Osteocyte (in vitro differentiated cells): ENCODE data around the gene NOC4L. TPM values are rescaled to one million over a fixed set of nuclear protein-coding genes. Genes with fewer than 3 reads are reported as not detected.

ENCODE experiments used
- DNase-seq: peaks from one replicate; pipeline ENCODE4 v3.0.0; 2021; ENCODE audit warnings: mixed read lengths; ENCODE audit not compliant: unreplicated experiment; ENCODE audit errors: extremely low spot score
- H3K27ac Mint-ChIP-seq: one replicate; pipeline ENCODE4 v1.8.0; 2021; ENCODE audit warnings: mild to moderate bottlenecking, mixed read lengths; ENCODE audit not compliant: unreplicated experiment
- H3K27me3 Mint-ChIP-seq: one replicate; pipeline ENCODE4 v1.8.0; 2021; ENCODE audit warnings: mixed read lengths; ENCODE audit not compliant: unreplicated experiment
- H3K36me3 Mint-ChIP-seq: one replicate; pipeline ENCODE4 v1.8.0; 2021; ENCODE audit warnings: mixed read lengths; ENCODE audit not compliant: unreplicated experiment
- H3K4me1 Mint-ChIP-seq: one replicate; pipeline ENCODE4 v1.8.0; 2021; ENCODE audit warnings: mixed read lengths; ENCODE audit not compliant: unreplicated experiment
- H3K4me3 Mint-ChIP-seq: one replicate; pipeline ENCODE4 v1.8.0; 2021; ENCODE audit warnings: mild to moderate bottlenecking, moderate library complexity, mixed read lengths; ENCODE audit not compliant: unreplicated experiment
- H3K9me3 Mint-ChIP-seq: one replicate; pipeline ENCODE4 v1.8.0; 2021; ENCODE audit warnings: mixed read lengths; ENCODE audit not compliant: unreplicated experiment
- CTCF ChIP-seq: fragments of 200-600 bp; sonication (generic); IDR thresholded peaks from 2 replicates; pipeline ENCODE4 v1.5.0; 2021; ENCODE audit warnings: antibody characterized with exemption, mild to moderate bottlenecking, moderate library complexity
- total RNA-seq: library from RNA; stranded (reverse); gene quantifications from 2 replicates; pipeline ENCODE4 v1.2.1, GENCODE V29; 2021

Gene NOC4L
- total RNA-seq, 1 donor from 2014 or later, result 21.4 TPM

DNA sequence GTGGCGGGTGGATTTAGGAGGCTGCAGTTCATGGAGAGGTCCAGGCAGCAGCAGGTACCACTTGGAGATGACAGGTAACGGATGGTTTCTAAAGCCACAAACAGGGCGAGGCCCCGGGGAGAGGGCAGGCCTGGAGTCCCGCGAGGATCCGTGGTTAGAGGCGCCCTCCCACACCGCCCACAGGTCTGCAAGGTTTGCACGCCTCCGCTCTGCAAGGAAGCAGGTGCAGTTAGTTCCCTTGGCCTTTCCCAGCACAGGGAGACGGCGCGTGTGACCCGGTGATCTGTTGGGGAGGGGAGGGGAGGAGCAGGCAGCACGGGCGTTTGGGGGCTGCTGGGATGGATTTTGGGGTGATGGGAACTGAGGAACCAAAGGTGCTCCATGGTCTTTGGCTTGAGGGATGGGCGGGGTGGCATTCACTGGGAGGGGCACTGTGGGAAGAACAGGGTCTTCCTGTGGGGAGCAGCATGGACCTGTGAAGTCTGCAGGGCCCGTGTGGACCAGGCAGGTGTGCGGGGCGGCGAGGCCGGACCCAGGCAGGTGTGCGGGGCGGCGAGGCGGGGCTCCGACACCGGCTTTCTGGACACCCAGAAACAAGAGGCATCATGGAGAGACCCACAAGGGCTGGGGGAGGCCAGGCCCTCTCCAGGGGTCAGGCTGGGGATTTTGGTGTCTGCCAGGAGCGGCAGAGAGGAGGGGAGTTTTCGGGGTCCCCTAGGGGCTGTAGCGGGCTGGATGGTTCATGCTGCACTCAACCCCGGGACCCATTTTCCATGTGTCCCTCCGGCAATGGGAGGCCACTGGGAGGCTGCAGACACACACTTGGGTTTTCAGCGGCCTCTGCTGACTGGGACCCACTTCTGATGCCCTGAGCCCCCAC, 29.1 kb downstream of the NOC4L start:
- H3K4me3 Mint-ChIP-seq, result no peak overlapping the region
- no peaks in the 10 kb centered on the region for H3K9me3 Mint-ChIP-seq
- H3K27me3 Mint-ChIP-seq, result peaks cover 22% of the 10 kb centered on the region
- no peaks in the 10 kb centered on the region for H3K4me1 Mint-ChIP-seq
- H3K27ac Mint-ChIP-seq, result no peak overlapping the region
- H3K36me3 Mint-ChIP-seq, result no peaks in the 10 kb centered on the region
- no peak for DNase-seq
- no peak for TF ChIP-seq CTCF

- Mint-ChIP-seq H3K4me1 (no peaks in the 10 kb centered on the region), H3K27ac (no peak overlapping the region), H3K4me3 (no peak overlapping the region), H3K27me3 (peaks cover 29% of the 10 kb centered on the region), H3K9me3 (no peaks in the 10 kb centered on the region), H3K36me3 (no peaks in the 10 kb centered on the region)
- DNase-seq, result no peak
- TF ChIP-seq CTCF, result no peak
Observed at GRCh38 chr12:132174015-132174838, 30.0 kb downstream of the NOC4L start.

DNA sequence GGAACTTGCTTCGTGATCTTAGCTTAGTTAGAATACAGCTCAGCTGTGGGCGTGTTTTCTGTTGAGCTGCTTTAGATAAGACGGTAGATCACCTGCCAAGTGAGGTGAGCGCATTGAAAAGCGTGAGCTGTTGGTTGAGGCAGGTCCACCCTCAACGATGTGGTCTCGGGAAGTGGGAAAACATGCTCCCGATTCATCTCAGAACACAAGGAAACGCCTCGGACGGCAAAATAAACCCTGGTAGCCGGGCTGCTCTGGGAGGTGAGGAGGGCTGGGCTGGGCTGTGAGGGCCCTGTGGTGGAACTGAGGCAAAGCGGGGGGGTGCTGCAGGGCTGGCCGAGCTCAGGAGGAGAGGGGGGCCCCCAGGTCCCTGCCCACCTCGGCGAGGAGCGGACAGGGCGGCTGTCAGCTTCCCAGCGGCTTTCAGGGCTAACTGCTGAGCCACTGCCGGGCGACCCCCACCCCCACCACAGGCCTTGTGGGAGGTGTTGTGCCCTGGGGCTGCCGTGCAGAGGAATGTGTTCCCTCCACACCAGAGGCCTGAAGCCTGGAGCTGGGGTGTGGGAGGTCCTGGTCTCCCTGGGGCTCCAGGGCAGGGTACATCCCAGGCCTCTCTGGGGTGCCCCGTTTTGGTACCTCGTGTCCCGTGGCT, 30.7 kb downstream of the NOC4L start:
- no peak for DNase-seq
- no peaks in the 10 kb centered on the region for H3K36me3 Mint-ChIP-seq
- H3K4me1 Mint-ChIP-seq, result no peaks in the 10 kb centered on the region
- no peak for TF ChIP-seq CTCF
- H3K4me3 Mint-ChIP-seq, result no peak overlapping the region
- H3K9me3 Mint-ChIP-seq, result no peaks in the 10 kb centered on the region
- H3K27me3 Mint-ChIP-seq, result peaks cover 35% of the 10 kb centered on the region
- no peak overlapping the region for H3K27ac Mint-ChIP-seq

GRCh38 chr12:132175496-132176384, 31.5 kb downstream of the NOC4L start:
- no peak overlapping the region for H3K4me3 Mint-ChIP-seq
- no peaks in the 10 kb centered on the region for H3K9me3 Mint-ChIP-seq
- H3K27me3 Mint-ChIP-seq, result peaks cover 38% of the 10 kb centered on the region
- H3K27ac Mint-ChIP-seq, result no peak overlapping the region
- no peak for DNase-seq
- no peak for TF ChIP-seq CTCF
- no peaks in the 10 kb centered on the region for H3K36me3 Mint-ChIP-seq
- H3K4me1 Mint-ChIP-seq, result no peaks in the 10 kb centered on the region
